GM19025 (cell line): ENCODE data around the gene AFAP1L2.

ENCODE experiments used
- ATAC-seq: cut with Tn5 transposase; IDR thresholded peaks from one replicate; pipeline ENCODE4 v1.9.1; 2021; ENCODE audit warnings: mild to moderate bottlenecking, low read depth, moderate library complexity; ENCODE audit not compliant: unreplicated experiment

AFAP1L2 gene

GRCh38 chr10:114404171-114405010 lies at the start of gene AFAP1L2:
Gene AFAP1L2, minus strand, starts transcription at chr10:114404502. Its CDS starts 47 bp downstream, at chr10:114404455.
- no peak for ATAC-seq

- no peak for ATAC-seq
Measured at GRCh38 chr10:114453576-114453975, 49.3 kb upstream of the AFAP1L2 start.

GRCh38 chr10:114448897-114449296 lies 44.6 kb upstream of the AFAP1L2 start:
- ATAC-seq: no peak

GRCh38 chr10:114445332-114445731 lies 41.0 kb upstream of the AFAP1L2 start:
- no peak for ATAC-seq

GRCh38 chr10:114444819-114445218 lies 40.5 kb upstream of the AFAP1L2 start:
- no peak for ATAC-seq

GRCh38 chr10:114442091-114442630 lies 37.9 kb upstream of the AFAP1L2 start:
- ATAC-seq: no peak

GRCh38 chr10:114441107-114441506 lies 36.8 kb upstream of the AFAP1L2 start:
- ATAC-seq: no peak

GRCh38 chr10:114437473-114438292 lies 33.4 kb upstream of the AFAP1L2 start:
- ATAC-seq: no peak

- ATAC-seq: no peak
Measured at GRCh38 chr10:114436941-114437340, 32.6 kb upstream of the AFAP1L2 start.

- ATAC-seq: no peak
Measured at GRCh38 chr10:114432566-114433093, 28.3 kb upstream of the AFAP1L2 start.

- no peak for ATAC-seq
Measured at GRCh38 chr10:114431414-114432135, 27.3 kb upstream of the AFAP1L2 start.

GRCh38 chr10:114430688-114431413 lies 26.5 kb upstream of the AFAP1L2 start:
- no peak for ATAC-seq

GRCh38 chr10:114429581-114430335 lies 25.5 kb upstream of the AFAP1L2 start:
- ATAC-seq: no peak

GRCh38 chr10:114427124-114427852 lies 23.0 kb upstream of the AFAP1L2 start:
- ATAC-seq: no peak

GRCh38 chr10:114426476-114426875 lies 22.2 kb upstream of the AFAP1L2 start:
- no peak for ATAC-seq

GRCh38 chr10:114420811-114421485 lies 16.6 kb upstream of the AFAP1L2 start:
- no peak for ATAC-seq

GRCh38 chr10:114418109-114418508 lies 13.8 kb upstream of the AFAP1L2 start:
- ATAC-seq: no peak
